SK-N-SH treated with all-trans-retinoic acid at 6 μM for 48 hours (cell line): Measurements from ENCODE around the gene GCSAML.

ENCODE experiments used
- ATAC-seq: fragments of 200-7000 bp; cut with Tn5 transposase; 3 replicates; pipeline ENCODE4 v1.9.1; 2020; ENCODE audit warnings: mild to moderate bottlenecking, moderate library complexity
- ARNTL ChIP-seq: fragments of 450-650 bp; formaldehyde crosslinking; IDR thresholded peaks from 2 replicates; pipeline ENCODE4 v1.5.0; 2020; ENCODE audit warnings: low read depth, mild to moderate bottlenecking, moderate library complexity, borderline replicate concordance
- BACH2 ChIP-seq: fragments of 250-450 bp; sonication (Bioruptor Pico); IDR thresholded peaks from 2 replicates; pipeline ENCODE4 v1.9.0; 2021; ENCODE audit warnings: mild to moderate bottlenecking, borderline replicate concordance
- CREB5 ChIP-seq: fragments of 250-450 bp; sonication (Bioruptor Pico); IDR thresholded peaks from 2 replicates; pipeline ENCODE4 v1.5.1; 2020; ENCODE audit warnings: low read depth, mild to moderate bottlenecking, moderate library complexity
- CSDC2 ChIP-seq: fragments of 250-450 bp; sonication (Bioruptor Pico); IDR thresholded peaks from 2 replicates; pipeline ENCODE4 v1.5.0; 2020; ENCODE audit warnings: mild to moderate bottlenecking, moderate library complexity
- CSRNP3 ChIP-seq: fragments of 250-450 bp; sonication (Bioruptor Pico); IDR thresholded peaks from 2 replicates; pipeline ENCODE4 v1.5.1; 2021; ENCODE audit warnings: mild to moderate bottlenecking, moderate library complexity
- ESRRG ChIP-seq: fragments of 250-450 bp; sonication (Bioruptor Pico); IDR thresholded peaks from 2 replicates; pipeline ENCODE4 v1.6.1; 2021; ENCODE audit warnings: mild to moderate bottlenecking
- GLIS3 ChIP-seq: fragments of 250-450 bp; sonication (Bioruptor Pico); IDR thresholded peaks from 2 replicates; pipeline ENCODE4 v1.5.0; 2020; ENCODE audit warnings: mild to moderate bottlenecking, moderate library complexity
- ISL1 ChIP-seq: fragments of 250-450 bp; sonication (Bioruptor Pico); IDR thresholded peaks from 2 replicates; pipeline ENCODE4 v2.1.2; 2022; ENCODE audit warnings: mild to moderate bottlenecking, moderate library complexity
- OSR1 ChIP-seq: fragments of 250-450 bp; sonication (Bioruptor Pico); IDR thresholded peaks from 2 replicates; pipeline ENCODE4 v1.8.0; 2022; ENCODE audit warnings: moderate library complexity, mild to moderate bottlenecking, inconsistent platforms
- PATZ1 ChIP-seq: fragments of 250-450 bp; sonication (Bioruptor Pico); IDR thresholded peaks from 2 replicates; pipeline ENCODE4 v1.8.0; 2020; ENCODE audit warnings: mild to moderate bottlenecking, moderate library complexity, borderline replicate concordance
- POU6F1 ChIP-seq: fragments of 250-450 bp; sonication (Bioruptor Pico); IDR thresholded peaks from 2 replicates; pipeline ENCODE4 v1.8.0; 2021; ENCODE audit warnings: low read depth, mild to moderate bottlenecking, moderate library complexity, borderline replicate concordance
- PPARA ChIP-seq: fragments of 250-450 bp; sonication (Bioruptor Pico); IDR thresholded peaks from 2 replicates; pipeline ENCODE4 v1.5.0; 2020; ENCODE audit warnings: mild to moderate bottlenecking, borderline replicate concordance
- RARB ChIP-seq: fragments of 250-450 bp; sonication (Bioruptor Pico); IDR thresholded peaks from 2 replicates; pipeline ENCODE4 v1.8.0; 2021; ENCODE audit warnings: mild to moderate bottlenecking, moderate library complexity
- SNAI2 ChIP-seq: fragments of 250-450 bp; sonication (Bioruptor Pico); IDR thresholded peaks from 2 replicates; pipeline ENCODE4 v1.5.0; 2020; ENCODE audit warnings: mild to moderate bottlenecking, moderate library complexity
- TCF4 ChIP-seq: fragments of 250-450 bp; sonication (Bioruptor Pico); IDR thresholded peaks from 2 replicates; pipeline ENCODE4 v1.8.0; 2021; ENCODE audit warnings: mild to moderate bottlenecking, moderate library complexity, borderline replicate concordance
- TOX ChIP-seq: fragments of 250-450 bp; sonication (Bioruptor Pico); IDR thresholded peaks from 2 replicates; pipeline ENCODE4 v1.8.0; 2021; ENCODE audit warnings: mild to moderate bottlenecking, moderate library complexity, borderline replicate concordance
- TSHZ2 ChIP-seq: fragments of 250-450 bp; sonication (Bioruptor Pico); IDR thresholded peaks from 2 replicates; pipeline ENCODE4 v1.5.0; 2020; ENCODE audit warnings: mild to moderate bottlenecking, moderate library complexity
- ZC3H10 ChIP-seq: fragments of 250-450 bp; sonication (Bioruptor Pico); IDR thresholded peaks from 2 replicates; pipeline ENCODE4 v1.5.1; 2021; ENCODE audit warnings: mild to moderate bottlenecking, moderate library complexity
- ZFP3 ChIP-seq: fragments of 250-450 bp; sonication (Bioruptor Pico); IDR thresholded peaks from 2 replicates; pipeline ENCODE4 v1.5.0; 2020; ENCODE audit warnings: mild to moderate bottlenecking, moderate library complexity
- ZFP30 ChIP-seq: fragments of 450-650 bp; formaldehyde crosslinking; IDR thresholded peaks from 2 replicates; pipeline ENCODE4 v1.5.0; 2022; ENCODE audit warnings: mild to moderate bottlenecking, moderate library complexity
- ZNF565 ChIP-seq: fragments of 450-650 bp; formaldehyde crosslinking; conservative IDR thresholded peaks from 2 replicates; pipeline ENCODE4 v1.5.0; 2020; ENCODE audit warnings: low read depth, mild to moderate bottlenecking, moderate library complexity
- ZNF70 ChIP-seq: fragments of 450-650 bp; formaldehyde crosslinking; IDR thresholded peaks from 2 replicates; pipeline ENCODE4 v1.5.0; 2020; ENCODE audit warnings: mild to moderate bottlenecking, moderate library complexity

The GCSAML gene

GRCh38 chr1:247540581-247540980 lies 8.4 kb upstream of the GCSAML start (continued):
- TF ChIP-seq POU6F1 (CRISPR knock-in tag), result no peak

- no peak for ATAC-seq
- TF ChIP-seq PPARA, result no peak
- TF ChIP-seq PATZ1 (CRISPR knock-in tag), result no peak
- TF ChIP-seq ZNF565 (CRISPR knock-in tag), result no peak
- TF ChIP-seq BACH2, result no peak
- TF ChIP-seq RARB, result no peak
- no peak for TF ChIP-seq CSRNP3 (CRISPR knock-in tag)
- no peak for TF ChIP-seq GLIS3 (CRISPR knock-in tag)
- TF ChIP-seq SNAI2, result no peak
- TF ChIP-seq ARNTL (CRISPR knock-in tag), result no peak
- TF ChIP-seq ISL1 (CRISPR knock-in tag), result no peak
- TF ChIP-seq TOX, result no peak
- TF ChIP-seq ESRRG, result no peak
- TF ChIP-seq ZC3H10 (CRISPR knock-in tag), result no peak
- no peak for TF ChIP-seq TCF4 (CRISPR knock-in tag)
- TF ChIP-seq ZFP30 (CRISPR knock-in tag), result no peak
- no peak for TF ChIP-seq TSHZ2 (CRISPR knock-in tag)
- TF ChIP-seq OSR1, result no peak
- no peak for TF ChIP-seq CREB5 (CRISPR knock-in tag)
- TF ChIP-seq CSDC2 (CRISPR knock-in tag), result no peak
- TF ChIP-seq, all 23 proteins: peak for 0
Measured at GRCh38 chr1:247542811-247543210, 6.1 kb upstream of the GCSAML start.

GRCh38 chr1:247548092-247548491 lies 842 bp upstream of the GCSAML start:
- no peak for ATAC-seq
- TF ChIP-seq ARNTL (CRISPR knock-in tag) (no peak), BACH2 (no peak), CSDC2 (CRISPR knock-in tag) (no peak), PPARA (no peak), ISL1 (CRISPR knock-in tag) (no peak), CSRNP3 (CRISPR knock-in tag) (no peak), RARB (no peak), SNAI2 (no peak), TCF4 (CRISPR knock-in tag) (no peak), ESRRG (no peak), ZFP30 (CRISPR knock-in tag) (no peak), CREB5 (CRISPR knock-in tag) (no peak), ZFP3 (CRISPR knock-in tag) (no peak), POU6F1 (CRISPR knock-in tag) (no peak), ZNF70 (CRISPR knock-in tag) (no peak)
